HG03066 (cell line): ENCODE results near the gene PLCH1.

Experiments
- ATAC-seq: cut with Tn5 transposase; IDR thresholded peaks from one replicate; pipeline ENCODE4 v1.9.1; 2021; ENCODE audit warnings: low read depth; ENCODE audit not compliant: unreplicated experiment

The PLCH1 gene

GRCh38 chr3:155701882-155702465 lies 42.9 kb downstream of the PLCH1 start:
- peak; percentile 72 for ATAC-seq

- ATAC-seq, result no peak
These were observed 47.3 kb downstream of the PLCH1 start for GRCh38 chr3:155697542-155697941.

- ATAC-seq, result no peak
These were observed 54.0 kb downstream of the PLCH1 start for GRCh38 chr3:155690921-155691320.

GRCh38 chr3:155688481-155688880 lies 56.4 kb downstream of the PLCH1 start:
- ATAC-seq, result no peak

- ATAC-seq, result no peak
These were observed 61.5 kb downstream of the PLCH1 start for GRCh38 chr3:155683344-155683720.

GRCh38 chr3:155682426-155683343 lies 62.2 kb downstream of the PLCH1 start:
- no peak for ATAC-seq

- ATAC-seq, result no peak
These were observed 68.5 kb downstream of the PLCH1 start for GRCh38 chr3:155676252-155676981.

- ATAC-seq, result no peak
These were observed 69.8 kb downstream of the PLCH1 start for GRCh38 chr3:155675094-155675493.

- no peak for ATAC-seq
These were observed 71.5 kb downstream of the PLCH1 start for GRCh38 chr3:155673421-155673820.

- no peak for ATAC-seq
These were observed 74.5 kb downstream of the PLCH1 start for GRCh38 chr3:155670335-155670734.

- no peak for ATAC-seq
These were observed 76.9 kb downstream of the PLCH1 start for GRCh38 chr3:155667988-155668387.

- ATAC-seq, result no peak
These were observed 79.8 kb downstream of the PLCH1 start for GRCh38 chr3:155664925-155665695.

GRCh38 chr3:155663467-155664212 lies 81.2 kb downstream of the PLCH1 start:
- ATAC-seq, result no peak

- ATAC-seq, result no peak
These were observed 83.1 kb downstream of the PLCH1 start for GRCh38 chr3:155661760-155662159.

GRCh38 chr3:155661042-155661441 lies 83.8 kb downstream of the PLCH1 start:
- no peak for ATAC-seq

- ATAC-seq, result no peak
These were observed 86.1 kb downstream of the PLCH1 start for GRCh38 chr3:155658671-155659261.

GRCh38 chr3:155658006-155658405 lies 86.9 kb downstream of the PLCH1 start:
- ATAC-seq, result no peak

GRCh38 chr3:155657161-155657560 lies 87.7 kb downstream of the PLCH1 start:
- no peak for ATAC-seq

GRCh38 chr3:155656466-155656865 lies 88.4 kb downstream of the PLCH1 start:
- no peak for ATAC-seq
